ENCODE measurements around the gene ANP32A.

GRCh38 chr15:68809517-68809916, 11.2 kb downstream of the ANP32A start:
- TF ChIP-seq ZBTB8A (IDR thresholded peaks at IDR 0.05; ENCODE audit: partially characterized antibody) (no peak), FOXP1 (CRISPR knock-in tag; IDR thresholded peaks at IDR 0.05) (no peak), TAF15 (IDR thresholded peaks at IDR 0.05; ENCODE audit: low read depth, low read length) (no peak), NCOR1 (IDR thresholded peaks at IDR 0.05) (no peak)

Measured in K562 (cell line).